Measurements from ENCODE around the gene TMEFF2.

DNA sequence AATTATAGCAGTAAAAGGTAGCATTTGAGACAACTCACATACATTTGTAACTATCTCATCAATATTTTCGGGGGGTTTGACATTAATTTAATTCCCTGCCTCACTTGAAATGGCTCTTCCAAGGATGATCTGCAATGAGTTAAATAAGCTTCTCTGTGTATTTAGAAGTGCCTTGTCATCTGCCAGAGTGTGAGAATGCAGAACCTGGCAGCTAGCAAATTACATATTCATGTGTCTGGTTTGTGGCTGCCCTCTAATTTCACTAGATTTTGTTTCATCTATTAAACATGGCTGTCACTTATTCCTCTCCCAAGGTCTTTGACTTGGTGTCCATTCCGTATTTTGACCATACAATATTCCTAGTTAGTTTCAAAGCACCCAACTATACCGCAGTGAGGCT lies 189.5 kb downstream of the TMEFF2 start:
- no peak for TF ChIP-seq CTCF (IDR thresholded peaks at IDR 0.05)
- TF ChIP-seq EZH2 (IDR thresholded peaks at IDR 0.05; ENCODE audit: borderline replicate concordance, insufficient read depth, low read depth, low read length, poor library complexity, severe bottlenecking), result no peak

All from B cell (primary cell).